NCI-H446 (cell line): ENCODE results near the gene PDIK1L.

Experiments
- DNase-seq, 2 experiments: peaks; one replicate each; lab custom pipeline; 2025; lab: John Stamatoyannopoulos, UW

Gene PDIK1L

GRCh38 chr1:26170472-26170821 lies 58.8 kb downstream of the PDIK1L start:
- DNase-seq, result no peak

- no peak for DNase-seq
Observed at GRCh38 chr1:26171084-26172072, 59.8 kb downstream of the PDIK1L start, which contains the start of gene ZNF593OS. Gene ZNF593OS, minus strand, starts transcription at chr1:26171832. Its CDS starts 171 bp downstream, at chr1:26171661.
